GM23248 (cell line): ENCODE data around the gene MRS2. TPM values are rescaled to one million over a fixed set of nuclear protein-coding genes. Genes with fewer than 3 reads are reported as not detected.

ENCODE experiments used
- DNase-seq: peaks from one replicate; pipeline ENCODE4 v3.0.0-alpha.2; 2015
- H2AFZ ChIP-seq: fragments of 200-600 bp; sonication (generic); 2 replicates; pipeline ENCODE4 v1.6.1; 2016; ENCODE audit warnings: antibody characterized with exemption
- H3F3A ChIP-seq: fragments of 200-600 bp; sonication (generic); 2 replicates; pipeline ENCODE4 v1.6.1; 2016; ENCODE audit warnings: mild to moderate bottlenecking, antibody characterized with exemption, mixed run types; ENCODE audit not compliant: insufficient read depth
- H3K27ac ChIP-seq: fragments of 200-600 bp; sonication (generic); 2 replicates; pipeline ENCODE4 v1.5.1; 2016; ENCODE audit warnings: mild to moderate bottlenecking
- H3K27me3 ChIP-seq: fragments of 200-600 bp; sonication (generic); replicated peaks from 2 replicates; pipeline ENCODE4 v1.6.1; 2016; ENCODE audit warnings: mild to moderate bottlenecking; ENCODE audit not compliant: insufficient read depth
- H3K36me3 ChIP-seq: fragments of 200-600 bp; sonication (generic); 2 replicates; pipeline ENCODE4 v1.6.1; 2016; ENCODE audit warnings: low read depth, mild to moderate bottlenecking
- H3K4me1 ChIP-seq: fragments of 200-600 bp; sonication (generic); 2 replicates; pipeline ENCODE4 v1.6.1; 2016; ENCODE audit warnings: mild to moderate bottlenecking; ENCODE audit not compliant: insufficient read depth
- H3K4me2 ChIP-seq: fragments of 200-600 bp; sonication (generic); one replicate; pipeline ENCODE4 v1.6.1; 2016; ENCODE audit warnings: mild to moderate bottlenecking; ENCODE audit not compliant: unreplicated experiment
- H3K4me3 ChIP-seq: fragments of 200-600 bp; sonication (generic); 2 replicates; pipeline ENCODE4 v1.5.1; 2016; ENCODE audit warnings: mild to moderate bottlenecking
- H3K79me2 ChIP-seq: fragments of 200-600 bp; sonication (generic); 2 replicates; pipeline ENCODE4 v1.6.1; 2016; ENCODE audit warnings: mild to moderate bottlenecking; ENCODE audit not compliant: insufficient read depth
- H3K9ac ChIP-seq: fragments of 200-600 bp; sonication (generic); 2 replicates; pipeline ENCODE4 v1.6.1; 2016; ENCODE audit warnings: mild to moderate bottlenecking
- H3K9me2 ChIP-seq: fragments of 200-600 bp; sonication (generic); 2 replicates; pipeline ENCODE4 v1.6.1; 2016; ENCODE audit warnings: mixed run types, mild to moderate bottlenecking, moderate library complexity; ENCODE audit not compliant: insufficient read depth
- H3K9me3 ChIP-seq: fragments of 200-600 bp; sonication (generic); one replicate; pipeline ENCODE4 v1.6.1; 2017; ENCODE audit warnings: low read depth
- H4K20me1 ChIP-seq: fragments of 200-600 bp; sonication (generic); 2 replicates; pipeline ENCODE4 v1.6.0; 2016; ENCODE audit not compliant: insufficient read depth
- EZH2 ChIP-seq: fragments of 200-600 bp; sonication (generic); IDR thresholded peaks from 2 replicates; pipeline ENCODE4 v1.6.1; 2018; ENCODE audit warnings: antibody characterized with exemption, mild to moderate bottlenecking; ENCODE audit not compliant: insufficient read depth, poor library complexity, severe bottlenecking
- EZH2phosphoT487 ChIP-seq: fragments of 200-600 bp; sonication (generic); IDR thresholded peaks from 2 replicates; pipeline ENCODE4 v1.6.1; 2018; ENCODE audit warnings: antibody characterized with exemption, moderate library complexity, mild to moderate bottlenecking, low read depth; ENCODE audit not compliant: insufficient read depth
- WGBS, 2 experiments: methylation state at CpG; one replicate each; pipeline ENCODE4 v1.1.6; 2015 to 2017; ENCODE audit warnings: low lambda C conversion rate in 2 of 2, low coverage in 1 of 2; ENCODE audit errors: missing lambda C conversion rate in 2 of 2; 5-methylcytosine and 5-hydroxymethylcytosine counted together
- in situ Hi-C: fragments of 300-500 bp; cut with MboI; formaldehyde crosslinking; loops from 2 replicates; pipeline ENCODE4 v1.15.0; 2020
- polyA plus RNA-seq: library from polyadenylated mRNA; unstranded; fragments of >200 nt; fragmentation: Nextera tagmentation; extraction: Ambion mirVana; gene quantifications from 2 replicates; pipeline ENCODE4 v1.2.1, GENCODE V29; 2016
- total RNA-seq: library from RNA; depleted of rRNA; stranded (reverse); fragments of >200 nt; shearing (Covaris generic); gene quantifications from 2 replicates; pipeline ENCODE4 v1.2.3, GENCODE V29; 2014

Gene MRS2
- total and polyA plus RNA-seq, 2 experiments from 2014 or later = 18.0 to 21.3 TPM

- no peaks in the 10 kb centered on the region for H3K9me2 ChIP-seq
- H3K4me3 ChIP-seq = no peak overlapping the region
- WGBS, 2 experiments = 76 to 77% methylated on average over 3 of the region's 3 CpGs
- no peak overlapping the region for H3K9ac ChIP-seq
- H3K36me3 ChIP-seq = no peaks in the 10 kb centered on the region
- no peaks in the 10 kb centered on the region for H3K9me3 ChIP-seq
- in situ Hi-C loops = loop anchor here (10.0 kb wide), 1 partner anchor 255 kb away; no protein-coding TSS in a partner anchor
- H3K27me3 ChIP-seq = no peaks in the 10 kb centered on the region
- H3F3A ChIP-seq = no peaks in the 10 kb centered on the region; the same call in 1 of the 2 replicates
- no peaks in the 10 kb centered on the region for H4K20me1 ChIP-seq
- no peak overlapping the region for H3K4me2 ChIP-seq
- TF ChIP-seq EZH2phosphoT487 (no peak), EZH2 (no peak)
- no peaks in the 10 kb centered on the region for H3K4me1 ChIP-seq
- H3K79me2 ChIP-seq = no peaks in the 10 kb centered on the region
- no peak for DNase-seq
- no peak overlapping the region for H3K27ac ChIP-seq
- H2AFZ ChIP-seq = no peak overlapping the region
Measured at GRCh38 chr6:24439858-24440539, 37.3 kb downstream of the MRS2 start.

- Histone ChIP-seq H3K9me2 (no peaks in the 10 kb centered on the region), H3K4me2 (no peak overlapping the region), H3K27ac (no peak overlapping the region), H3K4me1 (no peaks in the 10 kb centered on the region), H3K36me3 (no peaks in the 10 kb centered on the region), H4K20me1 (no peaks in the 10 kb centered on the region), H2AFZ (no peak overlapping the region), H3K79me2 (no peaks in the 10 kb centered on the region), H3K9me3 (no peaks in the 10 kb centered on the region), H3K27me3 (no peaks in the 10 kb centered on the region), H3K9ac (no peak overlapping the region), H3K4me3 (no peak overlapping the region), H3F3A (no peaks in the 10 kb centered on the region; the same call in 1 of the 2 replicates)
- TF ChIP-seq EZH2phosphoT487 (no peak), EZH2 (no peak)
- no peak for DNase-seq
- WGBS, 2 experiments = 80 to 83% methylated on average over 16 of the region's 16 CpGs
- in situ Hi-C loops = no loop called here
Measured at GRCh38 chr6:24440897-24441598, 38.3 kb downstream of the MRS2 start.

DNA sequence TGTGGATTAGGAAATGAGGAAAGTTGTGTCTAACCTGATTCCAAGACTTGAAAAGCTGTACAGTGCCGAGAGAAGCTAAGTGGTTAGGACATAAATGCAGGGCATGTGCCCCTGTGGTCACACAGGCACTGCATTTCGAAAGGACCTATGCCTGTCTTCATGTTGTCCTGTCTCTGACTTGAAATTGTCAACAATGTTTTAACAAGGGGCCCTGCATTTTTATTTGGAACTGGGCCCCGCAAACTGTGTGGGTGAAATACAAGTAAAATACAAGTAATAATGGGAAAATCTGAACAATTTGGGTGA is 38.8 kb downstream of the MRS2 start:
- H3F3A ChIP-seq = no peaks in the 10 kb centered on the region; the same call in 1 of the 2 replicates
- H3K4me3 ChIP-seq = no peak overlapping the region
- in situ Hi-C loops = no loop called here
- H3K9me2 ChIP-seq = no peaks in the 10 kb centered on the region
- whole genome bisulfite sequencing, 2 experiments = 79 to 80% methylated on average over 3 of the region's 3 CpGs
- no peaks in the 10 kb centered on the region for H3K9me3 ChIP-seq
- H3K9ac ChIP-seq = no peak overlapping the region
- no peak overlapping the region for H3K27ac ChIP-seq
- H3K4me1 ChIP-seq = no peaks in the 10 kb centered on the region
- H3K36me3 ChIP-seq = no peaks in the 10 kb centered on the region
- no peak overlapping the region for H2AFZ ChIP-seq
- H3K27me3 ChIP-seq = no peaks in the 10 kb centered on the region
- TF ChIP-seq EZH2phosphoT487 (no peak), EZH2 (no peak)
- DNase-seq = no peak
- H4K20me1 ChIP-seq = no peaks in the 10 kb centered on the region
- no peaks in the 10 kb centered on the region for H3K79me2 ChIP-seq
- no peak overlapping the region for H3K4me2 ChIP-seq

- in situ Hi-C loops = no loop called here
Measured at GRCh38 chr6:24444588-24444987, 41.9 kb downstream of the MRS2 start.

More at GRCh38 chr6:24444588-24444987, 41.9 kb downstream of the MRS2 start:
- no peak for DNase-seq
- Histone ChIP-seq H3K27ac (no peak overlapping the region), H3K36me3 (no peaks in the 10 kb centered on the region), H3K4me1 (no peaks in the 10 kb centered on the region), H3K79me2 (no peaks in the 10 kb centered on the region), H3K9ac (no peak overlapping the region), H3K27me3 (no peaks in the 10 kb centered on the region), H3K9me2 (no peaks in the 10 kb centered on the region), H2AFZ (no peak overlapping the region), H3F3A (no peaks in the 10 kb centered on the region; the same call in 1 of the 2 replicates), H3K9me3 (no peaks in the 10 kb centered on the region), H3K4me3 (no peak overlapping the region), H4K20me1 (no peaks in the 10 kb centered on the region), H3K4me2 (no peak overlapping the region)
- WGBS, 2 experiments = 68 to 73% methylated on average over 4 of the region's 4 CpGs
- TF ChIP-seq EZH2 = no peak
- TF ChIP-seq EZH2phosphoT487 = no peak
